PC-3 (cell line): ENCODE measurements around the gene BCR. TPM values are rescaled to one million over a fixed set of nuclear protein-coding genes. Genes with fewer than 3 reads are reported as not detected.

Experiments
- ATAC-seq: fragments of 200-7000 bp; cut with Tn5 transposase; 2 replicates; pipeline ENCODE4 v1.9.1; 2020; ENCODE audit warnings: mild to moderate bottlenecking, moderate library complexity
- BruUV-seq: library from RNA; stranded (reverse); fragments of 400-500 nt; replicated peaks from 2 replicates; lab custom pipeline; 2021; lab: Mats Ljungman, UMichigan
- CTCF ChIA-PET: fragments of 300-600 bp; sonication (Branson Sonifier 250); formaldehyde crosslinking; loops from one replicate; lab custom pipeline; 2022; ENCODE audit warnings: antibody characterized with exemption; lab: Charles Lee
- POLR2A ChIA-PET: fragments of 300-600 bp; sonication (Branson Sonifier 250); formaldehyde crosslinking; loops from one replicate; lab custom pipeline; 2022; ENCODE audit warnings: antibody characterized with exemption; ENCODE audit not compliant: unreplicated experiment; lab: Charles Lee
- DNase-seq: peaks from one replicate; pipeline ENCODE4 v3.0.0-alpha.2; 2015
- H2AFZ ChIP-seq: fragments of 300-600 bp; sonication (generic); 2 replicates; pipeline ENCODE4 v1.6.0; 2016; ENCODE audit warnings: antibody characterized with exemption, low read length
- H3F3A ChIP-seq: fragments of 300-600 bp; sonication (generic); one replicate; pipeline ENCODE4 v1.6.0; 2017; ENCODE audit warnings: antibody characterized with exemption, low read length, control low read depth, mild to moderate bottlenecking; ENCODE audit not compliant: unreplicated experiment
- H3K27ac ChIP-seq: fragments of 300-600 bp; sonication (generic); 2 replicates; pipeline ENCODE4 v1.5.1; 2016; ENCODE audit warnings: mild to moderate bottlenecking, low read length
- H3K27me3 ChIP-seq: fragments of 300-600 bp; sonication (generic); 2 replicates; pipeline ENCODE4 v1.6.1; 2016; ENCODE audit warnings: low read length, mixed read lengths
- H3K36me3 ChIP-seq: fragments of 300-600 bp; sonication (generic); 2 replicates; pipeline ENCODE4 v1.6.1; 2016; ENCODE audit warnings: low read depth, mixed run types, low read length, mixed read lengths
- H3K4me1 ChIP-seq: fragments of 300-600 bp; sonication (generic); 2 replicates; pipeline ENCODE4 v1.5.1; 2016; ENCODE audit warnings: low read length; ENCODE audit not compliant: insufficient read depth
- H3K4me2 ChIP-seq: fragments of 300-600 bp; sonication (generic); 2 replicates; pipeline ENCODE4 v1.6.0; 2016; ENCODE audit warnings: low read length
- H3K4me3 ChIP-seq: fragments of 300-600 bp; sonication (generic); 2 replicates; pipeline ENCODE4 v1.5.1; 2016; ENCODE audit warnings: mild to moderate bottlenecking, low read length, mixed read lengths
- H3K79me2 ChIP-seq: fragments of 300-600 bp; sonication (generic); 2 replicates; pipeline ENCODE4 v1.6.1; 2017; ENCODE audit warnings: low read length, mixed read lengths
- H3K9ac ChIP-seq: fragments of 300-600 bp; sonication (generic); 2 replicates; pipeline ENCODE4 v1.6.0; 2016; ENCODE audit warnings: mild to moderate bottlenecking, low read length
- H3K9me2 ChIP-seq: fragments of 300-600 bp; sonication (generic); replicated peaks from 2 replicates; pipeline ENCODE4 v1.6.1; 2016; ENCODE audit warnings: mixed run types, low read length, mixed read lengths
- H3K9me3 ChIP-seq: fragments of 300-600 bp; sonication (generic); 2 replicates; pipeline ENCODE4 v1.6.1; 2016; ENCODE audit warnings: low read length, mixed read lengths
- H4K20me1 ChIP-seq: fragments of 300-600 bp; sonication (generic); 2 replicates; pipeline ENCODE4 v1.6.1; 2016; ENCODE audit warnings: low read length, mixed read lengths
- EZH2 ChIP-seq: fragments of 300-600 bp; sonication (generic); IDR thresholded peaks from one replicate; pipeline ENCODE4 v1.6.1; 2017; ENCODE audit warnings: antibody characterized with exemption, mild to moderate bottlenecking, low read length; ENCODE audit not compliant: unreplicated experiment
- EZH2phosphoT487 ChIP-seq: fragments of 300-600 bp; sonication (generic); IDR thresholded peaks from 2 replicates; pipeline ENCODE4 v1.6.1; 2018; ENCODE audit warnings: mild to moderate bottlenecking, antibody characterized with exemption, low read length, borderline replicate concordance
- intact Hi-C: fragments of 100-400 bp; cut with micrococcal nuclease; formaldehyde crosslinking; loops from 2 replicates; pipeline ENCODE4 v1.9.0; 2023
- total RNA-seq: library from RNA; depleted of rRNA; stranded (reverse); fragments of >200 nt; gene quantifications from 2 replicates; pipeline ENCODE4 v1.2.3, GENCODE V29; 2014
- TF ChIP-seq, protein P1 (sequence below): fragments of 300-600 bp; sonication (generic); conservative IDR thresholded peaks from 2 replicates; pipeline ENCODE4 v1.5.1; 2017; ENCODE audit warnings: antibody characterized with exemption, low read depth, mild to moderate bottlenecking, low read length

The BCR gene
- total RNA-seq, 1 experiment from 2014 or later: 36.8 TPM

DNA sequence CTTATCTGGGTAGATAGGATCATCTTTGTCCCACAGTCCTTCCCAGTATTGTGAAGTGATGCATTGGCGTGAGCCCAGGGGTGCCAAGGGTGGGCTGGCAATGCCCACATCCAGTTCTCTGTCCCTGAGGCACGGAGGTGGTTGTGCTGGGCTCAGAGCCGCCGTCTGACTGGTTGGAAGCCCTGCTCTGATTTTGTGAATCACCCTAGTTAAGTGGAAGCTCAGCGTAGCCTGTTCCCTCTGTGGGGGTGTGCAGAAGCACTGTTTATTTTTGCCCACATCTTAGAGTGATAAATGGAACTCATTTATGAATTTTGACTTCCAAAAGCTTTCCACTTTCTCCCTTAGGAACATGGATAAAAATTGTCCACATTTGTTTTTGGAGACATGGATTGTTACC, 13.6 kb downstream of the BCR start:
- no peak for ATAC-seq
- POLR2A ChIA-PET: no interaction called here

DNA sequence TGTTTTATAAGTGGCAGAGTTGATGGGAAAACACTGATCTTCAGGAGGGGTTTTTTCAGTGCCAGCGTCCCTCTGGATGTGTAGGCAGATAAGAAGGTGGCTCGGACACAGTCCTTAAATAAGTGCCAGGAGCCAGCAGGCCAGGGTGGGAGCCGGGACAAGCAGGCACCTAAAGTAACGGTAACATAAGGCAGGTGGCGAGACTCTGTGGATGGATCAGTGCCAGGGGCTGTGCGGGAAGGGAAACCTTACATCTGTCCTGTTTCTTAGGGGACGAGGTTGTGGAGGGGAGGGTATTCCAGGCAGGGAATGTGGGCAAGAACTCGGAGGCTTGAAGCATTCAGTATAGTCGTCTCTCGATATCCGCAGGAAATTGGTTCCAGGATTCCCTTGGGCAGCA, 15.9 kb downstream of the BCR start:
- Histone ChIP-seq H3K9ac (no peak overlapping the region), H2AFZ (no peak overlapping the region), H3K27me3 (no peaks in the 10 kb centered on the region), H3F3A (no peaks in the 10 kb centered on the region), H3K4me2 (no peak overlapping the region), H3K36me3 (no peaks in the 10 kb centered on the region), H3K27ac (no peak overlapping the region), H3K4me1 (no peaks in the 10 kb centered on the region), H3K4me3 (no peak overlapping the region), H4K20me1 (no peaks in the 10 kb centered on the region), H3K9me3 (no peaks in the 10 kb centered on the region), H3K79me2 (peaks cover 81% of the 10 kb centered on the region), H3K9me2 (no peaks in the 10 kb centered on the region)
- ChIA-PET POLR2A (no interaction called here), CTCF (no interaction called here)
- no TSS peak for BruUV-seq
- intact Hi-C loops: no loop called here
- no peak for ATAC-seq
- no peak for DNase-seq
- TF ChIP-seq, protein P1, sequence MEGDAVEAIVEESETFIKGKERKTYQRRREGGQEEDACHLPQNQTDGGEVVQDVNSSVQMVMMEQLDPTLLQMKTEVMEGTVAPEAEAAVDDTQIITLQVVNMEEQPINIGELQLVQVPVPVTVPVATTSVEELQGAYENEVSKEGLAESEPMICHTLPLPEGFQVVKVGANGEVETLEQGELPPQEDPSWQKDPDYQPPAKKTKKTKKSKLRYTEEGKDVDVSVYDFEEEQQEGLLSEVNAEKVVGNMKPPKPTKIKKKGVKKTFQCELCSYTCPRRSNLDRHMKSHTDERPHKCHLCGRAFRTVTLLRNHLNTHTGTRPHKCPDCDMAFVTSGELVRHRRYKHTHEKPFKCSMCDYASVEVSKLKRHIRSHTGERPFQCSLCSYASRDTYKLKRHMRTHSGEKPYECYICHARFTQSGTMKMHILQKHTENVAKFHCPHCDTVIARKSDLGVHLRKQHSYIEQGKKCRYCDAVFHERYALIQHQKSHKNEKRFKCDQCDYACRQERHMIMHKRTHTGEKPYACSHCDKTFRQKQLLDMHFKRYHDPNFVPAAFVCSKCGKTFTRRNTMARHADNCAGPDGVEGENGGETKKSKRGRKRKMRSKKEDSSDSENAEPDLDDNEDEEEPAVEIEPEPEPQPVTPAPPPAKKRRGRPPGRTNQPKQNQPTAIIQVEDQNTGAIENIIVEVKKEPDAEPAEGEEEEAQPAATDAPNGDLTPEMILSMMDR: no peak
- TF ChIP-seq EZH2 (no peak), EZH2phosphoT487 (no peak)

More for the DNA sequence above, 13.6 kb downstream of the BCR start:
- no peaks in the 10 kb centered on the region for H3K9me2 ChIP-seq
- H3K4me3 ChIP-seq: no peak overlapping the region
- no peaks in the 10 kb centered on the region for H3K9me3 ChIP-seq
- intact Hi-C loops: no loop called here
- H3K27me3 ChIP-seq: no peaks in the 10 kb centered on the region
- CTCF ChIA-PET: no interaction called here
- no peak overlapping the region for H3K9ac ChIP-seq
- H3K36me3 ChIP-seq: no peaks in the 10 kb centered on the region
- no peak overlapping the region for H3K27ac ChIP-seq
- no peak overlapping the region for H2AFZ ChIP-seq
- TF ChIP-seq, protein P1: no peak
- TF ChIP-seq EZH2 (no peak), EZH2phosphoT487 (no peak)
- H3F3A ChIP-seq: no peaks in the 10 kb centered on the region
- no peak for DNase-seq
- no peaks in the 10 kb centered on the region for H3K4me1 ChIP-seq
- no peak overlapping the region for H3K4me2 ChIP-seq
- BruUV-seq: no TSS peak
- no peaks in the 10 kb centered on the region for H4K20me1 ChIP-seq
- H3K79me2 ChIP-seq: peaks cover 86% of the 10 kb centered on the region

DNA sequence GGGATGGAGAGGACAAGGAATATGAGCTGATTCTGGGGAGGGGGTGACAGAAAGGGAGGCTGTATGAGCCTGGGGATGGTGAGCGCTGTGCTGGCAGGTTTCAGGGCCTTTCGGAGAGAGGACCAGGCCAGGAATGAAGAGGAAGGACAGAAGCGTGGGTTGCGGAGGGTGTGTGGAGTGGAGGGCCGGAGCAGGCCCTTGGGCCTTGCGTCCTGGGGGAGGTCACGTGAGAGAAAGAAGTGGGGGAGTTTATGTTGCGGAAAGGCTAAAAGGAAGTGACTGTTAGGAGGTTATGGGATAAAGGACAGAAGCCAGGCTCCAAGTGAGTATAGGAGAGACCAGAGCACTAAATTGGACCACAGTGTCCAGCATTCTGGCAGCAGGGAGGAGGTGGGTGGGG, 17.5 kb downstream of the BCR start:
- TF ChIP-seq EZH2phosphoT487 (no peak), EZH2 (no peak)
- TF ChIP-seq, protein P1: no peak
- no TSS peak for BruUV-seq
- ChIA-PET CTCF (no interaction called here), POLR2A (no interaction called here)
- Histone ChIP-seq H2AFZ (no peak overlapping the region), H3K4me1 (no peaks in the 10 kb centered on the region), H3K27me3 (no peaks in the 10 kb centered on the region), H3K79me2 (peaks cover 69% of the 10 kb centered on the region), H3K4me3 (no peak overlapping the region), H3K9ac (no peak overlapping the region), H4K20me1 (no peaks in the 10 kb centered on the region), H3K27ac (no peak overlapping the region), H3K36me3 (no peaks in the 10 kb centered on the region), H3K9me3 (no peaks in the 10 kb centered on the region), H3K9me2 (no peaks in the 10 kb centered on the region), H3F3A (no peaks in the 10 kb centered on the region), H3K4me2 (no peak overlapping the region)
- DNase-seq: no peak
- ATAC-seq: no peak
- intact Hi-C loops: no loop called here
